Calu3 (cell line): ENCODE data around the gene PRR20D. TPM values are rescaled to one million over a fixed set of nuclear protein-coding genes. Genes with fewer than 3 reads are reported as not detected.

Source experiments
- BruUV-seq: library from RNA; stranded (reverse); fragments of 400-500 nt; replicated peaks from 2 replicates; lab custom pipeline; 2021; lab: Mats Ljungman, UMichigan
- CTCF ChIA-PET: fragments of 300-600 bp; sonication (Branson Sonifier 250); formaldehyde crosslinking; loops from one replicate; lab custom pipeline; 2022; ENCODE audit warnings: antibody characterized with exemption; lab: Charles Lee
- DNase-seq: peaks from one replicate; pipeline ENCODE4 v3.0.0; 2022
- H3K27ac Mint-ChIP-seq: one replicate; pipeline ENCODE4 v1.8.0; 2022; ENCODE audit warnings: mixed read lengths; ENCODE audit not compliant: unreplicated experiment
- H3K27me3 Mint-ChIP-seq: one replicate; pipeline ENCODE4 v1.8.0; 2022; ENCODE audit warnings: mixed read lengths; ENCODE audit not compliant: unreplicated experiment
- H3K36me3 Mint-ChIP-seq: one replicate; pipeline ENCODE4 v1.8.0; 2022; ENCODE audit warnings: mild to moderate bottlenecking, moderate library complexity, mixed read lengths; ENCODE audit not compliant: insufficient read depth, unreplicated experiment
- H3K4me1 Mint-ChIP-seq: one replicate; pipeline ENCODE4 v1.8.0; 2022; ENCODE audit warnings: mild to moderate bottlenecking, low read depth, mixed read lengths; ENCODE audit not compliant: unreplicated experiment
- H3K4me3 Mint-ChIP-seq: one replicate; pipeline ENCODE4 v1.8.0; 2022; ENCODE audit warnings: mild to moderate bottlenecking, low read depth, moderate library complexity, mixed read lengths; ENCODE audit not compliant: unreplicated experiment
- H3K9me3 Mint-ChIP-seq: one replicate; pipeline ENCODE4 v1.8.0; 2022; ENCODE audit warnings: low read depth, mixed read lengths; ENCODE audit not compliant: unreplicated experiment
- CTCF ChIP-seq: fragments of 200-600 bp; IDR thresholded peaks from one replicate; pipeline ENCODE4 v1.8.0; 2022; ENCODE audit warnings: antibody characterized with exemption; ENCODE audit not compliant: unreplicated experiment
- intact Hi-C: fragments of 100-400 bp; cut with micrococcal nuclease; formaldehyde crosslinking; loops from one replicate; pipeline ENCODE4 v1.10.0; 2022; ENCODE audit not compliant: unreplicated experiment
- total RNA-seq: library from RNA; stranded (reverse); gene quantifications from 2 replicates; pipeline ENCODE4 v1.2.3, GENCODE V29; 2022

PRR20D gene
- total RNA-seq, 1 experiment from 2014 or later, result not detected

- no peak overlapping the region for H3K27ac Mint-ChIP-seq
- CTCF ChIA-PET, result no interaction called here
- no peak overlapping the region for H3K4me3 Mint-ChIP-seq
- H3K9me3 Mint-ChIP-seq, result no peaks in the 10 kb centered on the region
- TF ChIP-seq CTCF, result no peak
- BruUV-seq, result no TSS peak
- DNase-seq, result no peak
- intact Hi-C loops, result no loop called here
- H3K36me3 Mint-ChIP-seq, result no peaks in the 10 kb centered on the region
- H3K27me3 Mint-ChIP-seq, result no peaks in the 10 kb centered on the region
- H3K4me1 Mint-ChIP-seq, result no peaks in the 10 kb centered on the region
Measured at GRCh38 chr13:57191667-57192066, 31.2 kb downstream of the PRR20D start.

- DNase-seq, result no peak
- no peak overlapping the region for H3K4me3 Mint-ChIP-seq
- intact Hi-C loops, result no loop called here
- CTCF ChIA-PET, result no interaction called here
- no peak overlapping the region for H3K27ac Mint-ChIP-seq
- TF ChIP-seq CTCF, result no peak
- no TSS peak for BruUV-seq
- H3K36me3 Mint-ChIP-seq, result no peaks in the 10 kb centered on the region
- no peaks in the 10 kb centered on the region for H3K27me3 Mint-ChIP-seq
- no peaks in the 10 kb centered on the region for H3K4me1 Mint-ChIP-seq
- peaks cover 2% of the 10 kb centered on the region for H3K9me3 Mint-ChIP-seq
Measured at GRCh38 chr13:57212989-57213388, 52.6 kb downstream of the PRR20D start.

Other genes starting within 250 kb of the PRR20D start
- gene PRR20A, start 19.7 kb upstream of the PRR20D start, total RNA-seq, result not detected in 2 replicates
- gene PRR20B, start 13.1 kb upstream of the PRR20D start, total RNA-seq, result not detected in 2 replicates
- not detected in 2 replicates for gene PRR20C, start 6.6 kb upstream of the PRR20D start, total RNA-seq
- not detected in 2 replicates for gene PRR20E, start 6.6 kb downstream of the PRR20D start, total RNA-seq